Trophoblast cell (in vitro differentiated cells and primary cell): ENCODE results near the gene OVCH1.
"Not testable (repeated sequence)": the region's sequence is repeated elsewhere in the genome, so short reads cannot be mapped to it uniquely, and the experiment has no call there.

Source experiments
- DNase-seq, 2 donors: peaks; one replicate each; pipeline ENCODE4 v3.0.0-alpha.2; 2016
- H2AFZ ChIP-seq: 2 replicates; pipeline ENCODE4 v1.6.1; 2013; ENCODE audit warnings: low read length, moderate library complexity, mild to moderate bottlenecking; ENCODE audit not compliant: insufficient read depth, poor library complexity
- H2AK5ac ChIP-seq: 2 replicates; pipeline ENCODE4 v1.6.1; 2013; ENCODE audit warnings: mild to moderate bottlenecking, low read length
- H2BK120ac ChIP-seq: 2 replicates; pipeline ENCODE4 v1.6.1; 2013; ENCODE audit warnings: low read length, mild to moderate bottlenecking, moderate library complexity; ENCODE audit not compliant: insufficient read depth, poor library complexity
- H2BK12ac ChIP-seq: 2 replicates; pipeline ENCODE4 v1.6.1; 2013; ENCODE audit warnings: mild to moderate bottlenecking, low read length, moderate library complexity
- H2BK5ac ChIP-seq: 2 replicates; pipeline ENCODE4 v1.6.1; 2013; ENCODE audit warnings: low read length, low read depth, moderate library complexity, mild to moderate bottlenecking; ENCODE audit not compliant: poor library complexity
- H3K14ac ChIP-seq: 2 replicates; pipeline ENCODE4 v1.6.1; 2013; ENCODE audit warnings: mild to moderate bottlenecking, low read length
- H3K18ac ChIP-seq: 2 replicates; pipeline ENCODE4 v1.6.1; 2013; ENCODE audit warnings: mild to moderate bottlenecking, low read length
- H3K23ac ChIP-seq: 2 replicates; pipeline ENCODE4 v1.6.1; 2013; ENCODE audit warnings: low read length
- H3K27ac ChIP-seq: 2 replicates; pipeline ENCODE4 v1.5.1; 2013; ENCODE audit warnings: low read depth, mild to moderate bottlenecking, inconsistent platforms, low read length, moderate library complexity
- H3K27me3 ChIP-seq: 2 replicates; pipeline ENCODE4 v1.6.1; 2013; ENCODE audit warnings: inconsistent platforms, mild to moderate bottlenecking, low read length, moderate library complexity; ENCODE audit not compliant: insufficient read depth
- H3K36me3 ChIP-seq, 2 experiments: 1 replicate in 1 of 2; 2 replicates in 1 of 2; pipeline ENCODE4 v1.6.1; 2013; ENCODE audit warnings: low read length in 2 of 2, mild to moderate bottlenecking in 2 of 2, moderate library complexity in 1 of 2; ENCODE audit not compliant: insufficient read depth in 2 of 2, control insufficient read depth in 1 of 2
- H3K4ac ChIP-seq: 2 replicates; pipeline ENCODE4 v1.6.1; 2013; ENCODE audit warnings: low read depth, mild to moderate bottlenecking, low read length, moderate library complexity
- H3K4me1 ChIP-seq, 2 experiments: 1 replicate in 1 of 2; 2 replicates in 1 of 2; pipeline ENCODE4 v1.6.1; 2013; ENCODE audit warnings: low read length in 2 of 2, mild to moderate bottlenecking in 2 of 2, moderate library complexity in 1 of 2; ENCODE audit not compliant: insufficient read depth in 2 of 2, control insufficient read depth in 1 of 2
- H3K4me2 ChIP-seq: 2 replicates; pipeline ENCODE4 v1.6.1; 2013; ENCODE audit warnings: inconsistent platforms, mild to moderate bottlenecking, low read length, moderate library complexity
- H3K4me3 ChIP-seq: 2 replicates; pipeline ENCODE4 v1.5.1; 2013; ENCODE audit warnings: mild to moderate bottlenecking, low read depth, low read length, inconsistent platforms
- H3K79me1 ChIP-seq: one replicate; pipeline ENCODE4 v1.6.1; 2013; ENCODE audit warnings: low read length
- H3K79me2 ChIP-seq: 2 replicates; pipeline ENCODE4 v1.6.1; 2013; ENCODE audit warnings: low read length, mild to moderate bottlenecking; ENCODE audit not compliant: control insufficient read depth, insufficient read depth, poor library complexity
- H3K9ac ChIP-seq: 2 replicates; pipeline ENCODE4 v1.6.1; 2013; ENCODE audit warnings: mild to moderate bottlenecking, low read length
- H3K9me3 ChIP-seq: 2 replicates; pipeline ENCODE4 v1.6.1; 2013; ENCODE audit warnings: low read depth, mild to moderate bottlenecking, control low read depth, inconsistent platforms, low read length; ENCODE audit not compliant: insufficient read depth
- H4K12ac ChIP-seq: 2 replicates; pipeline ENCODE4 v1.6.1; 2013; ENCODE audit warnings: low read depth, mild to moderate bottlenecking, low read length, moderate library complexity
- H4K8ac ChIP-seq: 2 replicates; pipeline ENCODE4 v1.6.1; 2013; ENCODE audit warnings: low read depth, mild to moderate bottlenecking, low read length, moderate library complexity
- H4K91ac ChIP-seq: one replicate; pipeline ENCODE4 v1.6.1; 2013; ENCODE audit warnings: low read depth, mild to moderate bottlenecking, low read length, moderate library complexity
- WGBS: extraction: QIAGEN DNeasy Blood & Tissue Kit; methylation state at CpG from one replicate; pipeline ENCODE4 v1.1.7; 2013; ENCODE audit warnings: missing lambda C conversion rate; ENCODE audit not compliant: insufficient read length, insufficient coverage; ENCODE audit errors: extremely low coverage; 5-methylcytosine and 5-hydroxymethylcytosine counted together

The OVCH1 gene

DNA sequence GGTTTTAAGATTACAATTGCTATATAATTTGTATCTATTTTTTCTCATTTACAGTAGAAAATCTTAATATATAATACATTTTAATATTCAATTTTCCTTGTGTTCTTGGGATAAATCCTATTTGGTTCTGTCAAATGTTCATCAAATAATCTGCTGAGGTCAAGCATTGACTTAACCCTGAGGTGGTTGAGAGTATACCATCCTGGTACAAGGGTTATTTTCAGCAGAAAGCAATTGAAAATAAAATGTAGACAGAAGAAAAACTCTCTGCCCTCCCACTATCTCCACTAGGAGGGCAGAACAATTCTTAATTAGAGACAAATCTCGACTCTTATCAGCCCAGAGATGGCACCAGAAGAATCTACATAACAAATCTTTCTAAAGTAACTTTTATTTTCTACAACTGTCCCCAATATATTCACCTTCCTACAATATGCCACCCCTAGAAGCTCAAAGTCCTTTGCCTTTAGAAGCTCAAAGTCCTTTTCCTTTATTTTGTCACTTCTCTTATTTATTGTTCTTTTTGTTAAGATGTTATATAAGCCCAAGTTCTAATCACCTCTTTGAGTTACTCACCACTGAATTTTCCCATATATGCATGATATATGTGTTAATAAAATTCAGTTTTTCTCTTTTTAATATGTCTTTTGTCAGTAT, 58.6 kb downstream of the OVCH1 start:
- Histone ChIP-seq H3K4me1 (no peaks in the 10 kb centered on the region), H4K12ac (no peak overlapping the region), H2AK5ac (no peak overlapping the region), H3K18ac (no peak overlapping the region), H3K4me2 (no peak overlapping the region), H2BK120ac (no peak overlapping the region), H3K79me1 (no peaks in the 10 kb centered on the region), H3K79me2 (no peaks in the 10 kb centered on the region), H3K4me3 (no peak overlapping the region), H3K14ac (no peak overlapping the region), H2AFZ (no peak overlapping the region), H2BK12ac (no peak overlapping the region), H2BK5ac (no peak overlapping the region), H3K4ac (no peak overlapping the region), H3K23ac (no peak overlapping the region), H4K8ac (no peak overlapping the region), H3K36me3 (no peaks in the 10 kb centered on the region), H3K27ac (no peak overlapping the region), H3K9ac (no peak overlapping the region), H4K91ac (no peak overlapping the region), H3K27me3 (no peaks in the 10 kb centered on the region), H3K9me3 (no peaks in the 10 kb centered on the region)
- no peak for DNase-seq
- WGBS = no CpG with 5 or more reads among the region's 1 CpG

DNA sequence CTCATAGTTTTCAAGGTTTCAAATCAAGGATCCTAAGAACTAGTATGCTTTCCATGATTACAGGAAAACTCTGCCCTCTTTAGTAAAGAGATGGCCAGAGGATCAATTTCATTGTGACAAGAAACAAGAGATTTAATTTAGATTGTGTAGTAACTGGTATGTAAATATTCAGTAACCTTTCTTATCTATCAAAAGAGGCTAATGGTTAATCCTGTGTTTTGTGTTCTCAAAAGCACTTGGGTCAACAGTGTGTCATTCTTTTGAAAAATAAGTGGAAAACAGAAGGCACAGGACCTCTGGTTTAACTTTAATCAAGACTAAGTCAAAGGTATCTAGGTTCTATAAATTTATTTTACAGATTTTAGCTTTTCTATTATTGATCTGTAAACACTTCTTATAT, 59.9 kb downstream of the OVCH1 start:
- Histone ChIP-seq H3K18ac (no peak overlapping the region), H2AFZ (no peak overlapping the region), H3K4ac (no peak overlapping the region), H4K8ac (no peak overlapping the region), H3K14ac (no peak overlapping the region), H3K23ac (no peak overlapping the region), H3K9ac (no peak overlapping the region), H4K12ac (no peak overlapping the region), H4K91ac (no peak overlapping the region), H2BK5ac (no peak overlapping the region), H2BK12ac (no peak overlapping the region), H3K79me2 (no peaks in the 10 kb centered on the region), H3K27ac (no peak overlapping the region), H3K4me3 (no peak overlapping the region), H3K36me3 (no peaks in the 10 kb centered on the region), H3K79me1 (no peaks in the 10 kb centered on the region), H3K4me2 (no peak overlapping the region), H2AK5ac (no peak overlapping the region), H3K4me1 (no peaks in the 10 kb centered on the region), H3K9me3 (no peaks in the 10 kb centered on the region), H2BK120ac (no peak overlapping the region), H3K27me3 (no peaks in the 10 kb centered on the region)
- no peak for DNase-seq

DNA sequence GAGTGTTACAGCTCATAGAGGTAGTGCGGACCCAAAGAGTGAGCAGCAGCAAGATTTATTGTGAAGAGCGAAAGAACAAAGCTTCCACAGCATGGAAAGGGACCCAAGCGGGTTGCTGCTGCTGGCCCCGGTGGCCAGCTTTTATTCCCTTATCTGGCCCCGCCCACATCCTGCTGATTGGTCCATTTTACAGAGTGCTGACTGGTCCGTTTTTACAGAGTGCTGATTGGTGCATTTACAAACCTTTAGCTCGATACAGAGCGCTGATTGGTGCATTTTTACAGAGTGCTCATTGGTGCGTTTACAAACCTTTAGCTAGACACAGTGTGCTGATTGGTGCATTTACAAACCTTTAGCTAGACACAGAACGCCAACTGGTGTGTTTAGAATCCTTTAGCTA, 60.7 kb downstream of the OVCH1 start:
- H3K36me3 ChIP-seq, H3K4me2 ChIP-seq: not testable (repeated sequence)
- no CpG with 5 or more reads among the region's 10 CpGs for WGBS

DNA sequence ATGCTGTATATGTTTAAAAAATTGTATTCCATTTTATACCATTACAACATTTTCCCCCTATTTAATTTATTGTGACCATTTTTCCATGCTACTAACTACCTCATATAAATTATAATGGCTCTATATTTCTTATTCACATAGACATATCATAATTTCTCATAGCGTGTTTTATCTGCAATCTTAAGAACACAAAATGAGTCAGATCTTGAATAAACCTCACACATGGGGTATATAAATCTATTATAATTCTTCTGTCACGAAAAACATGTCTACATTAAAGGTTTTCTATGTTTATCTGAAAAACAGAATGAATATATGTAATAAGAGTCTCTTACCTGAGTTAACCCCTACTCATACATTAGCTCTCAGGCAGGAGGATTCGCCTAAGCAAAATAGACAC, 66.0 kb downstream of the OVCH1 start:
- Histone ChIP-seq H4K91ac (no peak overlapping the region), H4K12ac (no peak overlapping the region), H3K79me1 (no peaks in the 10 kb centered on the region), H3K27ac (no peak overlapping the region), H3K4me3 (no peak overlapping the region), H2AK5ac (no peak overlapping the region), H3K4ac (no peak overlapping the region), H2BK12ac (no peak overlapping the region), H3K79me2 (no peaks in the 10 kb centered on the region), H2BK5ac (no peak overlapping the region), H3K36me3 (no peaks in the 10 kb centered on the region), H3K4me1 (no peaks in the 10 kb centered on the region), H2BK120ac (no peak overlapping the region), H3K27me3 (no peaks in the 10 kb centered on the region), H3K23ac (no peak overlapping the region), H3K9me3 (no peaks in the 10 kb centered on the region), H3K18ac (no peak overlapping the region), H4K8ac (no peak overlapping the region), H2AFZ (no peak overlapping the region), H3K9ac (no peak overlapping the region), H3K4me2 (no peak overlapping the region), H3K14ac (no peak overlapping the region)
- no CpG with 5 or more reads among the region's 3 CpGs for WGBS
- DNase-seq = no peak

More for the DNA sequence above, 60.7 kb downstream of the OVCH1 start:
- H4K8ac ChIP-seq, H2AK5ac ChIP-seq, H3K9ac ChIP-seq, H3K4me3 ChIP-seq, DNase-seq, H4K12ac ChIP-seq, H2BK120ac ChIP-seq, H4K91ac ChIP-seq, H3K18ac ChIP-seq, H3K79me2 ChIP-seq, H2BK5ac ChIP-seq, H2AFZ ChIP-seq, H3K79me1 ChIP-seq, H3K23ac ChIP-seq, H3K4ac ChIP-seq, H2BK12ac ChIP-seq, H3K4me1 ChIP-seq, H3K27ac ChIP-seq, H3K14ac ChIP-seq, H3K9me3 ChIP-seq, H3K27me3 ChIP-seq: not testable (repeated sequence)
